Liver (tissue), 3 donors: ENCODE data around the gene HMGCL.

Experiments used
- CTCF ChIP-seq: fragments of 150-350 bp; IDR thresholded peaks from 2 replicates; pipeline ENCODE4 v1.5.1; 2017; ENCODE audit warnings: improper control_type of control experiment, low read depth, low read length; ENCODE audit not compliant: missing input control
- EGR1 ChIP-seq, 2 donors: IDR thresholded peaks; 2 replicates each; pipeline ENCODE4 v1.6.1; 2016 to 2018; ENCODE audit warnings: antibody characterized with exemption in 2 of 2, low read depth in 2 of 2
- FOXA1 ChIP-seq: IDR thresholded peaks from 2 replicates; pipeline ENCODE4 v1.6.1; 2016; ENCODE audit warnings: antibody characterized with exemption
- JUND ChIP-seq, 2 donors: IDR thresholded peaks; 2 replicates each; pipeline ENCODE4 v1.6.1; 2016; ENCODE audit warnings: antibody characterized with exemption in 2 of 2
- MAX ChIP-seq: IDR thresholded peaks from 2 replicates; pipeline ENCODE4 v1.6.1; 2016; ENCODE audit warnings: antibody characterized with exemption
- REST ChIP-seq: IDR thresholded peaks from 2 replicates; pipeline ENCODE4 v1.6.1; 2016; ENCODE audit warnings: antibody characterized with exemption, mild to moderate bottlenecking
- donor health status: healthy.
- donor health status: healthy.

GRCh38 chr1:23804183-23804835, 20.9 kb downstream of the HMGCL start:
- TF ChIP-seq FOXA1 (no peak), CTCF (no peak), JUND (IDR thresholded peaks at IDR 0.05) (no peak), REST (no peak), EGR1 (IDR thresholded peaks at IDR 0.05; ENCODE audit: low read depth in 2 of 2) (no peak), MAX (no peak)
